HG02642 (cell line): Measurements from ENCODE around the gene EFHD2.
"Not testable (repeated sequence)": the region's sequence is repeated elsewhere in the genome, so short reads cannot be mapped to it uniquely, and the experiment has no call there.

Experiments
- ATAC-seq: cut with Tn5 transposase; IDR thresholded peaks from one replicate; pipeline ENCODE4 v1.9.1; 2021; ENCODE audit warnings: mild to moderate bottlenecking; ENCODE audit not compliant: unreplicated experiment, poor library complexity

EFHD2 gene

GRCh38 chr1:15449567-15449966 is 39.9 kb downstream of the EFHD2 start:
- ATAC-seq, result no peak

- no peak for ATAC-seq
These were observed 41.5 kb downstream of the EFHD2 start for GRCh38 chr1:15451014-15451722.

- ATAC-seq, result no peak
These were observed 42.5 kb downstream of the EFHD2 start for GRCh38 chr1:15452216-15452615.

GRCh38 chr1:15452866-15453571 is 43.3 kb downstream of the EFHD2 start:
- no peak for ATAC-seq

- no peak for ATAC-seq
These were observed 44.0 kb downstream of the EFHD2 start for GRCh38 chr1:15453734-15454133.

- no peak for ATAC-seq
These were observed 44.6 kb downstream of the EFHD2 start for GRCh38 chr1:15454256-15454655.

GRCh38 chr1:15455522-15455921 is 45.8 kb downstream of the EFHD2 start:
- ATAC-seq, result no peak

GRCh38 chr1:15456313-15456954 is 46.7 kb downstream of the EFHD2 start, which contains the start of gene CELA2A:
TSS of gene CELA2A (plus strand) at chr1:15456732. CDS start at chr1:15456754, 22 bp downstream.
- no peak for ATAC-seq

- ATAC-seq, result no peak
These were observed 47.9 kb downstream of the EFHD2 start for GRCh38 chr1:15457585-15457984.

GRCh38 chr1:15458388-15458787 is 48.7 kb downstream of the EFHD2 start:
- ATAC-seq, result not testable (repeated sequence)

- no peak for ATAC-seq
These were observed 50.4 kb downstream of the EFHD2 start for GRCh38 chr1:15459771-15460707.

- ATAC-seq, result no peak
These were observed 51.0 kb downstream of the EFHD2 start for GRCh38 chr1:15460708-15461095.

GRCh38 chr1:15463064-15463800 is 53.5 kb downstream of the EFHD2 start:
- ATAC-seq, result not testable (repeated sequence)

- ATAC-seq, result not testable (repeated sequence)
These were observed 54.2 kb downstream of the EFHD2 start for GRCh38 chr1:15463926-15464322.

- ATAC-seq, result no peak
These were observed 56.0 kb downstream of the EFHD2 start for GRCh38 chr1:15465674-15466073.

GRCh38 chr1:15466955-15467625 is 57.4 kb downstream of the EFHD2 start:
- not testable (repeated sequence) for ATAC-seq

- ATAC-seq, result no peak
These were observed 58.5 kb downstream of the EFHD2 start for GRCh38 chr1:15468145-15468544.

- no peak for ATAC-seq
These were observed 59.7 kb downstream of the EFHD2 start for GRCh38 chr1:15469361-15469760.
